GF-D8 (cell line): ENCODE results near the gene GON7.

ENCODE experiments used
- DNase-seq: peaks from one replicate; lab custom pipeline; 2025; lab: John Stamatoyannopoulos, UW

The GON7 gene

DNA sequence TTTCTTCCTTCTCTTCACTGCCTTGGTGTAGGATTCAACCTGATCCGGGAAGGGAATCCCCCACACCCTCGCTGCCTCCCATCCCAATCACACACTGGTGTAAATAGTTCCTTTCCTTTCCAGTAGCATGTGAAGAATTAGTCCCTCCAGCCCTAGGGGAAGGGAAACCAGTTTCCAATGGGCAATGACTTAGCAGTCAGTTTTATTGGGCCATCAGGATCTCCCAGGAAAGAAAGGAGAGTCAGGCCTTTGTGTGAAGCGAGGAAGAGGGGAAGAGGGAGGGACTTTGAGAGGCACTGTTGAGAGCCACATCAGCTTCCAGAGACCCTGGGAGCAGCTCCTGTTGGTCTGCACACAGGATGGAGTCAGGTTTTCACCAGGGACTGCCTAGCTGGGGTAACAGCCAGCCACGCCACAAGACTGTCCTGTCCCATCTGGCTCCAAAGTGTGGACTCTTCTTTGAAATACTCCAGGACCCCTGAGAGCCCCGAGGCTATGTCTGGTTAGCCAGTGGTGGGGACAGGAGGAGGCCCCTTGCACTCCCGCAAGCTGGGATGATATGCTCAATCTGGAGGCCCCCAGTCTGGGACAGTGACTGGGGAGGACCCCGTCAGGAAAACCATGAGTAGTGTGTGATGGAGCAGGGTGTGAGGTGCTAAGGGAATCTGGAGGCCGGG, 50.0 kb downstream of the GON7 start:
- DNase-seq, result no peak

DNA sequence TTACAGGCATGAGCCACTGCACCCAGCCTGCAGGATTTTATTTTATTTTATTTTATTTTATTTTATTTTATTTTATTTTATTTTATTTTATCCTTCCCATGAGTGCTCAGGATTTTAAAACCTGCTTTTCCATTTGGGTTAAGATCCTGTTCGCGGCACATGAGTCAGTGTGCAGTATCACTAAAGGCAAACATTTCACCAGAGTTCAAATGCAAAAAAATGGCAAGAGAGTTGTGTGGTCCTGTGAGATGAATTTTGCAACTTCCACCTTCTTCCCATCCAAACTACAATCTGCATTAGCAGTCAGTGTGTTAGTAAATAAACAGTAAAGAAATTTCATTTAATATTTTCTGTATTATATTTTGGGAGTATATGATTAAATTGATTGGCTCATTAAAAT, 51.2 kb downstream of the GON7 start:
- DNase-seq, result no peak

DNA sequence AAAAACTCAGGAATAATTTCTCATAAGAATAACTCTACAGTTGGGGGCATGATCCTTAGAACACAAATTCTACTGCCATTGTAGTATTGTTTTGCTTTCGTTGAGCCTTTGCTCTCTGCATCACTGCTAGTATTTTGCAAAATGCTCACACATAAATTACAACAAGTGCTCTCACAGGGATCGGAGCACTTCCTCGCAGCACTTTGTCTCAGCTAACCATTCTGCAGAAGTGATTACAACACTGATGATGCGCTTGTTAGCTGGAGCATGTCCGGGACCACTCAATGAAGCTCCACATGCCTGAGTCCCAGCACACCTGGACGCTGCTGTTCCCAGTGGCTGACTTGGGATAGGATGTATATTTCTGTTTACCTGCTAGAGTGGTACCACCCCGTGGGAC, 53.7 kb downstream of the GON7 start:
- no peak for DNase-seq
